Measurements from ENCODE around the gene PLPP4.

PLPP4 gene

DNA sequence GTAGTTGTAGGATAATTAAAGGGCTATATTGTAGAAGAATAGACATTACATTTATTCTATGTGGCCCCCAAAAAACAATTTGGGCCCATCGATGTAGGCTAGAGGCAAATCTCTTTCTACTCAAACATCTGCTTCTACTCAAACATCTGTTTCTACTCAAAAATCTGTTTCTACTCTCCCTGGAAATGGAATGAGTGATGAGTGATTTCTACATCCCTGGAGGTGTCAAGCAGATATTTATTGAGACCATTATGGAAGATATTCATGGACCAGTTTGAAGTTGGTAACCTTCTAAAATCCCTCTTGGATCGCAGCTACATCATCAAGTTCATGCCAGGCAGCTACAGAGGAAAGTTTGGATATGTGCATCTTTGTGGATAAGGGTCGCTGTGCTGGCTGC, 5.1 kb upstream of the PLPP4 start:
- TF ChIP-seq EZH2 (IDR thresholded peaks at IDR 0.05; ENCODE audit: borderline replicate concordance, low read depth, low read length, severe bottlenecking) = no peak
- TF ChIP-seq, protein P1, sequence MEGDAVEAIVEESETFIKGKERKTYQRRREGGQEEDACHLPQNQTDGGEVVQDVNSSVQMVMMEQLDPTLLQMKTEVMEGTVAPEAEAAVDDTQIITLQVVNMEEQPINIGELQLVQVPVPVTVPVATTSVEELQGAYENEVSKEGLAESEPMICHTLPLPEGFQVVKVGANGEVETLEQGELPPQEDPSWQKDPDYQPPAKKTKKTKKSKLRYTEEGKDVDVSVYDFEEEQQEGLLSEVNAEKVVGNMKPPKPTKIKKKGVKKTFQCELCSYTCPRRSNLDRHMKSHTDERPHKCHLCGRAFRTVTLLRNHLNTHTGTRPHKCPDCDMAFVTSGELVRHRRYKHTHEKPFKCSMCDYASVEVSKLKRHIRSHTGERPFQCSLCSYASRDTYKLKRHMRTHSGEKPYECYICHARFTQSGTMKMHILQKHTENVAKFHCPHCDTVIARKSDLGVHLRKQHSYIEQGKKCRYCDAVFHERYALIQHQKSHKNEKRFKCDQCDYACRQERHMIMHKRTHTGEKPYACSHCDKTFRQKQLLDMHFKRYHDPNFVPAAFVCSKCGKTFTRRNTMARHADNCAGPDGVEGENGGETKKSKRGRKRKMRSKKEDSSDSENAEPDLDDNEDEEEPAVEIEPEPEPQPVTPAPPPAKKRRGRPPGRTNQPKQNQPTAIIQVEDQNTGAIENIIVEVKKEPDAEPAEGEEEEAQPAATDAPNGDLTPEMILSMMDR (IDR thresholded peaks at IDR 0.05; ENCODE audit: borderline replicate concordance, extremely low read depth, low read length, poor library complexity, severe bottlenecking) = no peak
- no peaks in the 10 kb centered on the region for H3K9me3 ChIP-seq (ENCODE audit: insufficient read depth, low read length, severe bottlenecking)
- H3K36me3 ChIP-seq (ENCODE audit: insufficient read depth, low read length) = no peaks in the 10 kb centered on the region
- no peaks in the 10 kb centered on the region for H4K20me1 ChIP-seq (ENCODE audit: insufficient read depth, low read length)
- no peaks in the 10 kb centered on the region for H3K79me2 ChIP-seq (ENCODE audit: insufficient read depth, low read length)
- H3K27me3 ChIP-seq (ENCODE audit: insufficient read depth, low read length, poor library complexity) = no peaks in the 10 kb centered on the region
- DNase-seq (no peak), ATAC-seq (ENCODE audit: insufficient read depth, low read depth) (no peak)
- no peak overlapping the region for H3K9ac ChIP-seq (ENCODE audit: low read depth, low read length)
- no peak overlapping the region for H3K4me2 ChIP-seq (ENCODE audit: insufficient read depth, low read length)
- H3K4me1 ChIP-seq (ENCODE audit: insufficient read depth, low read length) = no peaks in the 10 kb centered on the region
- no peak overlapping the region for H3K4me3 ChIP-seq (ENCODE audit: low read depth in 1 of 2, low read length in 2 of 2)
- H3K27ac ChIP-seq (ENCODE audit: low read length) = no peak overlapping the region
- H2AFZ ChIP-seq (ENCODE audit: low read depth, low read length) = no peak overlapping the region

DNA sequence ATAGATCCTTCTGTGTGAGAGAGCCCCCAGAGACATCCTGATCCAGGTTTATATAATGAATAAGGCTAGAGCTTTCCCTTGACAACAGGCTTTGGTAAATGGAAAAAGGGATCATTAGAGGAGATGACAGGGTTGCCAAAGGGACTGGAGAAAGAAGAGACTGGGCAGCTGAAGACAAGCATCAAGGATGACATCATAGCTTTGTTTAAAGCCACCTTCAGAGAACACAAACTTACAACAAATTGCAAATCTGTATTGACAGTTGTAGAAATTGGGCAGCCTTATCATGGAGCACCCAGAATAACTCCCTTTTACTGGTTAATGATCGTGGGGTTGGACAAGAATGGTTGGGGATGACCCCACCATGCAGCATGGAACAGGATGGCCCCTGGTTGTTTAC, 3.7 kb upstream of the PLPP4 start:
- DNase-seq (no peak), ATAC-seq (ENCODE audit: insufficient read depth, low read depth) (no peak)
- TF ChIP-seq, protein P1 (IDR thresholded peaks at IDR 0.05; ENCODE audit: borderline replicate concordance, extremely low read depth, low read length, poor library complexity, severe bottlenecking) = no peak
- no peak for TF ChIP-seq EZH2 (IDR thresholded peaks at IDR 0.05; ENCODE audit: borderline replicate concordance, low read depth, low read length, severe bottlenecking)
- Histone ChIP-seq H3K9me3 (ENCODE audit: insufficient read depth, low read length, severe bottlenecking) (no peaks in the 10 kb centered on the region), H3K4me3 (ENCODE audit: low read depth in 1 of 2, low read length in 2 of 2) (no peak overlapping the region), H3K9ac (ENCODE audit: low read depth, low read length) (no peak overlapping the region), H3K27ac (ENCODE audit: low read length) (no peak overlapping the region), H3K79me2 (ENCODE audit: insufficient read depth, low read length) (no peaks in the 10 kb centered on the region), H4K20me1 (ENCODE audit: insufficient read depth, low read length) (no peaks in the 10 kb centered on the region), H2AFZ (ENCODE audit: low read depth, low read length) (no peak overlapping the region), H3K4me2 (ENCODE audit: insufficient read depth, low read length) (no peak overlapping the region), H3K27me3 (ENCODE audit: insufficient read depth, low read length, poor library complexity) (no peaks in the 10 kb centered on the region), H3K4me1 (ENCODE audit: insufficient read depth, low read length) (no peaks in the 10 kb centered on the region), H3K36me3 (ENCODE audit: insufficient read depth, low read length) (no peaks in the 10 kb centered on the region)

DNA sequence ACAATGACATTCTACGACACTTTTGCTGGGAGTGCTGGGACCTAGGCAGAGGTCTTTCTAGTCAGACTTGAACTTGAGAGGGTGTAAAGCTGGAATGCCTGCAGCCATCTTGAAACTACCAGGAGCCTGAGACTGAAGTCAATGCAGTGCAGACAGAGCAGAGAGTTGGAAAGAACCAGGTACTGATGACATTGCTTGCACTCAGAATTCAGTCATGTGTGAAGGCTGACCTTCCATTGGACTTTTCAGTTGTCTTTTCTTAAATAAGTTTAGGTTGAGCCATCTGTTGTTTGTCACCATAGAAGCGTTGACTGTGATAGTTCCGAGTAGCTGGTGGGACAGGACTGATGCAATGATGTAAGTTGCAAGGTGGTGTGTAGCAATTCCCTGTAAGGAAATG, 3.1 kb upstream of the PLPP4 start:
- no peak overlapping the region for H2AFZ ChIP-seq (ENCODE audit: low read depth, low read length)

More for the DNA sequence above, 3.1 kb upstream of the PLPP4 start:
- no peak for ATAC-seq (ENCODE audit: insufficient read depth, low read depth)
- Histone ChIP-seq H3K4me2 (ENCODE audit: insufficient read depth, low read length) (no peak overlapping the region), H3K9me3 (ENCODE audit: insufficient read depth, low read length, severe bottlenecking) (no peaks in the 10 kb centered on the region), H3K27me3 (ENCODE audit: insufficient read depth, low read length, poor library complexity) (no peaks in the 10 kb centered on the region), H4K20me1 (ENCODE audit: insufficient read depth, low read length) (no peaks in the 10 kb centered on the region), H3K4me3 (ENCODE audit: low read depth in 1 of 2, low read length in 2 of 2) (no peak overlapping the region), H3K9ac (ENCODE audit: low read depth, low read length) (no peak overlapping the region), H3K4me1 (ENCODE audit: insufficient read depth, low read length) (no peaks in the 10 kb centered on the region), H3K27ac (ENCODE audit: low read length) (no peak overlapping the region), H3K36me3 (ENCODE audit: insufficient read depth, low read length) (no peaks in the 10 kb centered on the region), H3K79me2 (ENCODE audit: insufficient read depth, low read length) (no peaks in the 10 kb centered on the region)
- DNase-seq = no peak
- TF ChIP-seq EZH2 (IDR thresholded peaks at IDR 0.05; ENCODE audit: borderline replicate concordance, low read depth, low read length, severe bottlenecking) = no peak
- TF ChIP-seq, protein P1 (IDR thresholded peaks at IDR 0.05; ENCODE audit: borderline replicate concordance, extremely low read depth, low read length, poor library complexity, severe bottlenecking) = no peak

Measured in DND-41 (cell line).